Measurements from ENCODE around the gene GRK3.
"Not testable (repeated sequence)": the region's sequence is repeated elsewhere in the genome, so short reads cannot be mapped to it uniquely, and the experiment has no call there.

GRK3 gene

DNA sequence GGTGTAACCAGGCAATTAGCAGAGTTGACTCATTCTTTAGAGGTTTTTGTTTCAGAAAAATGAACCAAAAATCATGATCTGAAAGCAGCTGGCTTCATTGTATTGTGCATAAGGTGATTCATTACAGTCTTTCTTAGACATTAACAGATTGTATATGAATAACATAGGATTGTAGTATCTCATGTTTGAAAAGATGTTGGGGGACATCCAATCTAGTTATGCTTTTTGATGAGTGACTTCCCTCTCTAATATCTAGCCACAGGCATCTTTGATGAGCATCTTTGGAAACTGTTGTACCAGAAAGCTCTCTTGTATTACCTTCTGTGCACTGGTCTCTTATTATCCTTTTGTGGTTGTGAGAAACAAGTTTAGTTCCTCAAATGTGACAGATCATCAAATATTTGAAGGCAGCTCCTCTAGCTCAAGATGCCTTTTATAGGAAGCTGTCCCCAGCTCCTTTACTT, 8.3 kb downstream of the GRK3 start:
- no peak for DNase-seq (ENCODE audit: low read depth in 2 of 2)

DNA sequence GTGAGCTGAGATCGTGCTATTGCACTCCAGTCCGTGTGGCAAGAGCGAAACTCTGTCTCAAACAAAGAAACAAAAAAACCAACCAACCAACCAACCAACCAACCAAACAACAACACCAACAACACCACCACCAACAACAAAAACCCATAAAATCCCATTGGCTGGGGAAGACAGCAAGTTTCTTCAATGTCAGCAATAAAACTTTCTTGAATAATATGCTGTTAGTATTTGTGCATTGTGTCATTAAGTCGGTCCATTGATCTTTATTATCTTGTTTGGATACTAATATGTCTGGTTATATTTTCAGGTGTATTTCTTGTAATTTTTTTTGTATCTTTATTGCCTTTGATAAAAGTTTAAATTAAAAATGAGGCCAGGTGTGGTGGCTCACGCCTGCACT, 9.4 kb downstream of the GRK3 start:
- DNase-seq (ENCODE audit: low read depth in 2 of 2) = no peak

DNA sequence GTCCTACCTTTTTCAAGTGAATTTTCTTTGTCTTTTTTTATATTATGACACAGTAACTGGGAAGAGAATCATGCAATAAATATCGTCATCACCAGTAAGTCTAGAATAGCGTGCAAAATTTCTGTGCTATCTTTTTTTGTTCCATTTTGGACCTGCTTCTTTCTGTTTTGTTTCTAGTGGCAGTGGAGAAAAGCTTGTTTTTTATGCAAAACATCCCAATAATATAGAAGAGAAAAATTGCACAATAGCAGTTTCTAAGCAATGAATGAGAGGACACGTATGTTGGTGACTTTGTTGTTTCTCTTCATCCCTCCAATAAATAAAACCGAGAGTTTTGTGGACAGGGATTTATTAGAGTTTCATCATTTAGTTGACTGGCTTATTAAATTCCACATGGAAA, 10.3 kb downstream of the GRK3 start:
- DNase-seq (ENCODE audit: low read depth in 2 of 2) = no peak

- DNase-seq (ENCODE audit: low read depth in 2 of 2) = not testable (repeated sequence)
Observed at GRCh38 chr22:25575674-25576392, 11.4 kb downstream of the GRK3 start.

GRCh38 chr22:25581452-25581851, 17.0 kb downstream of the GRK3 start:
- DNase-seq (ENCODE audit: low read depth in 2 of 2) = not testable (repeated sequence)

- no peak for DNase-seq (ENCODE audit: low read depth in 2 of 2)
Observed at GRCh38 chr22:25582946-25583345, 18.5 kb downstream of the GRK3 start.

GRCh38 chr22:25584993-25585392, 20.5 kb downstream of the GRK3 start:
- DNase-seq (ENCODE audit: low read depth in 2 of 2) = not testable (repeated sequence)

GRCh38 chr22:25589664-25590063, 25.2 kb downstream of the GRK3 start:
- DNase-seq (ENCODE audit: low read depth in 2 of 2) = not testable (repeated sequence)

DNA sequence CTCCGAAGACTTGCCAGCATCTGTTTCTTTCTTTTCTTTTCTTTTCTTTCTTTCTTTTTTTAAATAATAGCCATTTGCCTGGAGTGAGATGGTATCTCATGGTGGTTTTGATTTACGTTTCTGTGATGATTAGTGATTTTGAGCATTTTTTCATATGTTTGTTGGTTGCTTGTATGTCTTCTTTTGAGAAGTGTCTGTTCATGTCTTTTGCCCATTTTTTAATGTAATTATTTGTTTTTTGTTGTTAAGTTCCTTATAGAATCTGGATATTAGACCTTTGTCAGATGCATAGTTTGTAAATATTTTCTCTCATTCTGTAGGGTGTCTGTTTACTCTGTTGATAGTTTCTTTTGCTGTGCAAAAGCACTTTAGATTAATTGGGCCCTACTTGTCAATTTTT, 28.8 kb downstream of the GRK3 start:
- DNase-seq (ENCODE audit: low read depth in 2 of 2) = not testable (repeated sequence)

GRCh38 chr22:25598609-25599008, 34.1 kb downstream of the GRK3 start:
- DNase-seq (ENCODE audit: low read depth in 2 of 2) = no peak

DNA sequence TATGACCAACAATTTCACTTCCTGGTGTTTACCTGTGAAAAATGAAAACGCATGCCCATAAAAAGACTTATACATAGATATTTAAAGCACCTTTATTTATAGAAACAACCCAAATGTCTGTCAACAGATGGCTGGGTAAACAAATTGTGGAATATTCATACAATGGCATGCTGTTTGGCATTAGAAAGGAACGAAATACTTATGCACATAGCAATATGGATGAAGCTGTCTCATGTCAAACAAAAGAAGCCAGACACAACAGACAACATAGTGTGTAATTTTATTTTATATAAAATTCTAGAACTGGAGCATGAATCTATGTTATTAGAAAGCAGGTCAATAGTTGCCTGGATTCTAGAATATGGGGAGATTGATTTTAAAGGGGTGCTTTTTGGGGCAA, 38.0 kb downstream of the GRK3 start:
- DNase-seq (ENCODE audit: low read depth in 2 of 2) = no peak

GRCh38 chr22:25602916-25603315, 38.4 kb downstream of the GRK3 start:
- no peak for DNase-seq (ENCODE audit: low read depth in 2 of 2)

DNA sequence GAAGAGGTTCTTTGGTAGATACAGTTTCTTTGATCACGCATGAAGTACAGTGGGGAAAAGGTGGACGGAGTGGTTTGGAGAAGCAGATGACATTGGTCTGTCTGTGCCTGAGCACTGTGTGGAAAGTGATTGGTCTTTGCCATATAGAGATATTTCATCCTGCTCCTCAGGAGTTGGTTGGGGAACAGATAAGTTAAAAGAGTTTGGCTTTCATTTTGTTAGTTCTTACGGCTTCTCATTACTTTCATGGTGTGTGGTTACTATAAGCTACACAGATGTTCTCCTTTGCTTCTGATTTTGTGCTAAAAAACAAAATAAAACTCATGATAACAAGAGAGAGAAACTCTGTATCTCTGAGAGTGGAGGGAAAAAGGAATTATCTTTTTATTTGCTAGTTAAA, 40.7 kb downstream of the GRK3 start:
- DNase-seq (ENCODE audit: low read depth in 2 of 2) = not testable (repeated sequence)

DNA sequence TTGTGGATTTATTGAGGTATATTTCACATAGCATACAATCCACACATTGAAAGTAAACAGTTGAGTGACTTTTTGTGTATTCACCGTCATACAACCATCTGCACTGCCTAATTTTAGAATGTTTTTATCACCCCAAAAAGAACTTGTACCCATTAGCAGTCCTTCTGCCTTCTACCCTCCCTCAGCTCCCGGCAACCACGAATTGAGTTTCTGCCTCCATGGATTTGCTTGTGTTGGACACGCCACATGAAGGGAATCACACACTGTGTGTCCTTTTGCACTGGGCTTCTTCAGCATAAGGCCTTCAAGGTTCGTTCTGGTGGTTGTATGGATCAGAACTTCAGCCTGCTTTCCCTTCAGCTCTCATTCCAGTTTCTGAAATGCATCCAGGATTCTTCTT, 41.1 kb downstream of the GRK3 start:
- DNase-seq (ENCODE audit: low read depth in 2 of 2) = not testable (repeated sequence)

GRCh38 chr22:25611284-25611683, 46.8 kb downstream of the GRK3 start:
- DNase-seq (ENCODE audit: low read depth in 2 of 2) = not testable (repeated sequence)

GRCh38 chr22:25613131-25613530, 48.7 kb downstream of the GRK3 start:
- DNase-seq (ENCODE audit: low read depth in 2 of 2) = not testable (repeated sequence)

GRCh38 chr22:25613558-25613957, 49.1 kb downstream of the GRK3 start:
- not testable (repeated sequence) for DNase-seq (ENCODE audit: low read depth in 2 of 2)

- DNase-seq (ENCODE audit: low read depth in 2 of 2) = not testable (repeated sequence)
Observed at GRCh38 chr22:25614791-25615190, 50.3 kb downstream of the GRK3 start.

GRCh38 chr22:25621986-25622385, 57.5 kb downstream of the GRK3 start:
- DNase-seq (ENCODE audit: low read depth in 2 of 2) = no peak

DNA sequence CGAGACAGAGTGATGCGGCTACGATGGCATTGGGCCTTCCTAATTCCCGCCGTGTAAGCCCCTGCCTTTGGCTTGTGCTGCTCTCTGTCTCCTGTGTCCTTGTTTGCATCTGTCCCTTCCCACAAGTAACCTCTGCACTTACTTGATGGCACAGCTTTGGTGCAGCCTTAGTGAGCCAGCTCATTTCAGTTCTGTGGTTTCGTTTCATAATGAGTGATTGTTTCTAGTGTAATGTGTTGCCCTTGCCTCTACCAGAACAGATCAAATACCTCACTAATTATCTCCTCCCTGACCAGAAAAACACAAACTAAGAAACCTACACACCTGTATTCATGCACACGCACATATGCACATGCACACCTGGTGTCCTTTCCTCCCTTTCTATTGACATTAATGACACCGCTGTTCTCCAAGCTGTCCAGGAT, 58.8 kb downstream of the GRK3 start:
- no peak for DNase-seq (ENCODE audit: low read depth in 2 of 2)

DNA sequence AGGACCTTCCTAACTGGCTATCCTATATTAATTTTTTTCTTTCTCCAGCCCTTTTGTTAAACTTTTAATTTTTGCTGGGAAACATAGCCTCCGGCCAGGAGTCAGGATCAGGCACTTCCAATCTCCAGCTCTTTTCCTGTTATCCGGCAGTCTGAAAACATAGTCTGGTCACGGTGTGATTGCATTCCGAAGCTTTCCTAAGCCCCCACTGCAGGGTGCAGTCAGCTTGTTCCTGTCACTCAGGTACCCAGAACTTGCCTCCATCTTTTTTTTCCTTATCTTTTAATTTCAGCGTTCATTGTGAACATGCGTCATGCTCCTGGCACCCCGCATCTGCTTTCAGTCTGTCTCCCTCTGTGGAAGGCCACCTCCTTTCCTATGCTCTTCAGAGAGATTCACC, 59.4 kb downstream of the GRK3 start:
- DNase-seq (ENCODE audit: low read depth in 2 of 2) = no peak

DNA sequence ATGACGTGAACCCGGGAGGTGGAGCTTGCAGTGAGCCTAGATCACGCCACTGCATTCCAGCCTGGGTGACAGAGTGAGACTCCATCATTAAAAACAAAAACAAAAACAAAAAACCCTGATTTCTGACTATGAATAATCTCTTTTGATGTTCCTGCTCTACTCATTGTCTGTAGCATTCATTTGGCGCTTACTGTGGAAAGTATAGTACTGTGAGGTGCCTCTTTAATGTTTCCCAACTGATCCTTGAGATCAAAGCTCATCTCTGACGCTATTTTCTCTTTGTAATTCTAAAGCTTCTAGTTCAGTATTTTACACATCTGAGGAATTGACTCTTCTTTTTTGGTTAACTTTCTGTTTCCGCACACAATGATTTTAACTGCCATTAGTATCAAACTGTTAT, 60.0 kb downstream of the GRK3 start:
- no peak for DNase-seq (ENCODE audit: low read depth in 2 of 2)

DNA sequence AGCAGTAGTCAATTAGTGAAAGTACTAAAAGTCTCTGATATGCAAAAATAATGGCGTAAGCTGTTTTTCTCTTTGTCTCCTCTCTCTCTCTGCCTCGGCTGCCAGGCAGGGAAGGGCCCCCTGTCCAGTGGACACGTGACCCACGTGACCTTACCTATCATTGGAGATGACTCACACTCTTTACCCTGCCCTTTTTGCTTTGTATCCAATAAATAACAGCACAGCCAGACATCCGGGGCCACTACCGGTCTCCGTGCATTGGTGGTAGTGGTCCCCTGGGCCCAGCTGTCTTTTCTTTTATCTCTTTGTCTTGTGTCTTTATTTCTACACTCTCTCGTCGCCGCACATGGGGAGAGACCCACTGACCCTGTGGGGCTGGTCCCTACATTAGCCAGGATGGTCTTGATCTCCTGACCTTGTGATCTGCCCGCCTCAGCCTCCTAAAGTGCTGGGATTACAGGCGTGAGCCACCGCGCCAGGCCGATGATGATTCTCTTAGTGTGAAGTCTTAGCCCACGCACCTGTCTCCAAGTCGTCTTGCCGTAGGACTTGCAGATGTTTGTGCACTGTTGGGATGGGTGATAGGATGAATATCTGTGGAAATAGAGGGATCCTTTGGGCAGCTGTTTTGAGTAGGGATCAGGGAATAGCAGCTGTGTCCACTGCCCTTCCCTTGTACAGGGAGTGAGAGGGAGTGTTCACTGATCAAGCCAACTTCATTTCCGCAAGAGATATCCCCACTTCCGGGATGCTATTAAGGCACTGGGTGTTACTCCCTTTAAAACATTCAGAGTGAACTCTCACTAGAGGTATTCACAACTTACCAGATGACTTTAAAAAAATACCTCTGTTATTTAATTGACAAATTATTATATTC, 61.5 kb downstream of the GRK3 start:
- DNase-seq (ENCODE audit: low read depth in 2 of 2) = not testable (repeated sequence)
